GM23338 (cell line): ENCODE measurements around the gene DDX39B.

Experiments
- EZH2 ChIP-seq: fragments of 200-600 bp; sonication (generic); IDR thresholded peaks from one replicate; pipeline ENCODE4 v1.8.0; 2017; ENCODE audit warnings: antibody characterized with exemption, mild to moderate bottlenecking, low read depth; ENCODE audit not compliant: unreplicated experiment
- JUNB ChIP-seq: IDR thresholded peaks from one replicate; pipeline ENCODE4 v1.6.1; 2016; ENCODE audit warnings: antibody characterized with exemption; ENCODE audit not compliant: unreplicated experiment
- POLR2AphosphoS5 ChIP-seq: IDR thresholded peaks from 2 replicates; pipeline ENCODE4 v1.6.1; 2016; ENCODE audit warnings: antibody characterized with exemption, low read depth
- TF ChIP-seq, protein P1 (sequence below), 2 experiments: fragments of 200-600 bp in 1 of 2; sonication (generic) in 1 of 2; conservative IDR thresholded peaks; 2 replicates each; pipeline versions ENCODE4 v1.5.1 to v1.6.1; 2016 to 2017; ENCODE audit warnings: antibody characterized with exemption in 2 of 2, low read depth in 2 of 2, mild to moderate bottlenecking in 2 of 2, moderate library complexity in 1 of 2
- TF ChIP-seq, protein P2 (sequence below): IDR thresholded peaks from one replicate; pipeline ENCODE4 v1.6.1; 2018; ENCODE audit warnings: antibody characterized with exemption; ENCODE audit not compliant: unreplicated experiment

DNA sequence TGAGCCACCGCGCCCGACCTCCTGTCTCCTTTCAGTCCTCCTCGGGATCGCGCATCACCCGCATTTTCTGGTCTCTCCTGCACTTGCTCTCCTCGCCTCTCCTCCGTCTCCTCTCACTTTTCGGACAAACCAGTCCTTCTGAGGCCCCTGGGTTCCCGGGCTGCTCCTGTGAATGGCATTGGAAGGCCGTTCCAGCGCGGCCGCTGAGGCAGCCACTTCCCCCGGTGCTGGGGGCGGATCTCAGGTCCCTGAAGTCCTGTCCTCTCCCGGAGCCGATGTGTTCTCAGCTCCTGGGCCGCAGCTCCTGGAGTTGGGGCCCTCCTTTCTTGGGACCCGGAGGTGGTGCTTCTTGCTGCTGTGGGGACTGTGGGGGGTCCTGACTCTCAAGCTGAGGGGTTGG is 43.1 kb downstream of the DDX39B start:
- TF ChIP-seq, protein P1, sequence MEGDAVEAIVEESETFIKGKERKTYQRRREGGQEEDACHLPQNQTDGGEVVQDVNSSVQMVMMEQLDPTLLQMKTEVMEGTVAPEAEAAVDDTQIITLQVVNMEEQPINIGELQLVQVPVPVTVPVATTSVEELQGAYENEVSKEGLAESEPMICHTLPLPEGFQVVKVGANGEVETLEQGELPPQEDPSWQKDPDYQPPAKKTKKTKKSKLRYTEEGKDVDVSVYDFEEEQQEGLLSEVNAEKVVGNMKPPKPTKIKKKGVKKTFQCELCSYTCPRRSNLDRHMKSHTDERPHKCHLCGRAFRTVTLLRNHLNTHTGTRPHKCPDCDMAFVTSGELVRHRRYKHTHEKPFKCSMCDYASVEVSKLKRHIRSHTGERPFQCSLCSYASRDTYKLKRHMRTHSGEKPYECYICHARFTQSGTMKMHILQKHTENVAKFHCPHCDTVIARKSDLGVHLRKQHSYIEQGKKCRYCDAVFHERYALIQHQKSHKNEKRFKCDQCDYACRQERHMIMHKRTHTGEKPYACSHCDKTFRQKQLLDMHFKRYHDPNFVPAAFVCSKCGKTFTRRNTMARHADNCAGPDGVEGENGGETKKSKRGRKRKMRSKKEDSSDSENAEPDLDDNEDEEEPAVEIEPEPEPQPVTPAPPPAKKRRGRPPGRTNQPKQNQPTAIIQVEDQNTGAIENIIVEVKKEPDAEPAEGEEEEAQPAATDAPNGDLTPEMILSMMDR (conservative IDR thresholded peaks at IDR 0.05; ENCODE audit: low read depth in 2 of 2): no peak
- TF ChIP-seq, protein P2, sequence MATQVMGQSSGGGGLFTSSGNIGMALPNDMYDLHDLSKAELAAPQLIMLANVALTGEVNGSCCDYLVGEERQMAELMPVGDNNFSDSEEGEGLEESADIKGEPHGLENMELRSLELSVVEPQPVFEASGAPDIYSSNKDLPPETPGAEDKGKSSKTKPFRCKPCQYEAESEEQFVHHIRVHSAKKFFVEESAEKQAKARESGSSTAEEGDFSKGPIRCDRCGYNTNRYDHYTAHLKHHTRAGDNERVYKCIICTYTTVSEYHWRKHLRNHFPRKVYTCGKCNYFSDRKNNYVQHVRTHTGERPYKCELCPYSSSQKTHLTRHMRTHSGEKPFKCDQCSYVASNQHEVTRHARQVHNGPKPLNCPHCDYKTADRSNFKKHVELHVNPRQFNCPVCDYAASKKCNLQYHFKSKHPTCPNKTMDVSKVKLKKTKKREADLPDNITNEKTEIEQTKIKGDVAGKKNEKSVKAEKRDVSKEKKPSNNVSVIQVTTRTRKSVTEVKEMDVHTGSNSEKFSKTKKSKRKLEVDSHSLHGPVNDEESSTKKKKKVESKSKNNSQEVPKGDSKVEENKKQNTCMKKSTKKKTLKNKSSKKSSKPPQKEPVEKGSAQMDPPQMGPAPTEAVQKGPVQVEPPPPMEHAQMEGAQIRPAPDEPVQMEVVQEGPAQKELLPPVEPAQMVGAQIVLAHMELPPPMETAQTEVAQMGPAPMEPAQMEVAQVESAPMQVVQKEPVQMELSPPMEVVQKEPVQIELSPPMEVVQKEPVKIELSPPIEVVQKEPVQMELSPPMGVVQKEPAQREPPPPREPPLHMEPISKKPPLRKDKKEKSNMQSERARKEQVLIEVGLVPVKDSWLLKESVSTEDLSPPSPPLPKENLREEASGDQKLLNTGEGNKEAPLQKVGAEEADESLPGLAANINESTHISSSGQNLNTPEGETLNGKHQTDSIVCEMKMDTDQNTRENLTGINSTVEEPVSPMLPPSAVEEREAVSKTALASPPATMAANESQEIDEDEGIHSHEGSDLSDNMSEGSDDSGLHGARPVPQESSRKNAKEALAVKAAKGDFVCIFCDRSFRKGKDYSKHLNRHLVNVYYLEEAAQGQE: no peak
- no peak for TF ChIP-seq EZH2
- TF ChIP-seq POLR2AphosphoS5: no peak
- no peak for TF ChIP-seq JUNB
